AG09309 (cell line): Measurements from ENCODE around the gene STK32A.

Source experiments
- DNase-seq: peaks from one replicate; pipeline ENCODE4 v3.0.0-alpha.2; 2010; ENCODE audit warnings: low read depth
- H3K4me3 ChIP-seq: 2 replicates; pipeline ENCODE4 v1.5.1; 2011; ENCODE audit warnings: mild to moderate bottlenecking, low read depth, low read length, moderate library complexity; ENCODE audit not compliant: control insufficient read depth
- CTCF ChIP-seq: IDR thresholded peaks from 2 replicates; pipeline ENCODE4 v1.5.1; 2011; ENCODE audit warnings: mild to moderate bottlenecking, low read depth, low read length, inconsistent platforms; ENCODE audit not compliant: insufficient read depth, control insufficient read depth; ENCODE audit errors: missing control alignments

The STK32A gene

DNA sequence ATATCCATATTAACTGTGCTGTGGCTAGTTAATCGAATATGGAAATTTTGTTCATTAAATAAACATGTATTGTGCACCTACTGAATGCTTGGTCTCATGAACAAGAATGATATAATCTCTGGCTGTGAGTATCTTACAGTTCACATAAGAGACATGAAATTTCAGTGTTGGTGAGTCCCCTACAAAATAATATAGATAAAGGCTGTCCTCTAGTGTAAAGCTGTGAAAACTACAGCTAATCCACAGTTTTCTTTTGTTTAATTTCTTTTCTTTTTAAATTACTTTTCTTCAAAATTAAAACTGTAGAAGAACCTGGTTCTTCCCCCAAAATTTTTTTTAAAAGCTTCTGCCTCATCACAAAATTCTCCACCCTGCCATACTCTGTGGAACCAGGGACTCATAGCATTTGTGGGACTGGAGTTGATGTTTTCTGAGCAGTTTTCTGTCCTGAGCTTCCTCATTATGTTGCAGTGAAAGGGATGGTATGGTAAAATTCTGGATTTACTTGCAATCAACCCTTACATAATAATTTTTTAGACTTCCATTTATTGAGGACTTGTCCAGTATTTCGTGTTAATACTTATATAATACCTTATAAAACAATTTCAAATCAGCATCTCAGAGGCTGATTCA lies 135.0 kb downstream of the STK32A start:
- DNase-seq, result no peak
- H3K4me3 ChIP-seq, result no peak overlapping the region
- TF ChIP-seq CTCF, result peak; percentile 46

GRCh38 chr5:147371290-147371689 lies 136.5 kb downstream of the STK32A start:
- TF ChIP-seq CTCF, result no peak
- no peak for DNase-seq
- H3K4me3 ChIP-seq, result no peak overlapping the region

DNA sequence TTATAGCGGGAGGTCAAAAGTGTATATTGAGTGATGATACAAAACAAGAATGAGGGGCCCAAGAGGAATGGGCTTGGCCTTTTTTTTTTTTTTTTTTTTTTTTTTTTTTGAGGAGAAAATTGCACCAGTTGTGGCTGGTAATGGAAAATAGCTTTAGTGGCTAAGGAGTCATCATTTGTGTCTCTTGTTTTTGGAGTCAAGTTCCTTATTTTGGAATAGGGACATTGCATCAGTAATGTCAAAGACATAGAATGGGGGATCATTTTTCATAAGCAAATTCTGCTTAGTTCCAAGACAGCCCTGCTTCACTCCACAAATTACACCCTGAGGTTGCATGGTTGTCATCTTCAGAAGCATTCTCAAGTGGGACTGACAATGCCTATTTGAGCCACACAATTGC lies 137.4 kb downstream of the STK32A start:
- no peak for DNase-seq
- no peak for TF ChIP-seq CTCF
- H3K4me3 ChIP-seq, result no peak overlapping the region

- no peak overlapping the region for H3K4me3 ChIP-seq
- DNase-seq, result no peak
Observed at GRCh38 chr5:147373328-147373727, 138.5 kb downstream of the STK32A start.

GRCh38 chr5:147375151-147375550 lies 140.3 kb downstream of the STK32A start:
- DNase-seq, result no peak
- no peak for TF ChIP-seq CTCF
- H3K4me3 ChIP-seq, result no peak overlapping the region

More at GRCh38 chr5:147373328-147373727, 138.5 kb downstream of the STK32A start:
- no peak for TF ChIP-seq CTCF

DNA sequence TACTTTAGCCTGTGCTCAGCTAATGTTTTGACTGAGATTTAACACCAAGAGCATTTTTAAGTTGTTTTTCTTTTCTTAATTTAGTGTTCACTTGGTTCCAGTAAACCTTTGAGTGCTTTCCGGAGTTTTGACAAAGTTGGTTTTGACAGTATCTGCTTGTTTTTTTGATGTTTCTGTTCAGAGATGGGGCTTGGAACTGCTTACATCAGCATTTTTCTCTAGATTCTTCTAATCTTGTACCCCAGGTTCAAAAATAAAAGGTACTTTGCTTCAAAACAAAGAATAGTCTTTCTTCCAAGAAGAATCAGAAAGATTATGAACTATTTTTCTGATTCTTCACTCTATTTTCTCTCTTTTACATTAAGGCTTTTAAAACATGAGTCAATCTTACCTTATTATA lies 142.9 kb downstream of the STK32A start:
- TF ChIP-seq CTCF, result no peak
- no peak for DNase-seq
- no peak overlapping the region for H3K4me3 ChIP-seq
